ENCODE measurements around the gene FLNA.
"Not testable (repeated sequence)": the region's sequence is repeated elsewhere in the genome, so short reads cannot be mapped to it uniquely, and the experiment has no call there.

Gene FLNA

GRCh38 chrX:154397888-154398667, 23.6 kb upstream of the FLNA start, which contains the start of gene RPL10:
Gene RPL10, plus strand, starts transcription at chrX:154398377. Its CDS starts 143 bp downstream, at chrX:154398520.
- peak; percentile 98 for DNase-seq

- peak; percentile 70 for DNase-seq
These were observed 22.8 kb upstream of the FLNA start for GRCh38 chrX:154396973-154397887.

GRCh38 chrX:154396363-154396762, 21.9 kb upstream of the FLNA start:
- DNase-seq: not testable (repeated sequence)

- DNase-seq: not testable (repeated sequence)
These were observed 15.6 kb upstream of the FLNA start for GRCh38 chrX:154389812-154390747.

- DNase-seq: not testable (repeated sequence)
These were observed 14.2 kb upstream of the FLNA start for GRCh38 chrX:154388649-154389048.

GRCh38 chrX:154388094-154388493, 13.7 kb upstream of the FLNA start:
- not testable (repeated sequence) for DNase-seq

- DNase-seq: no peak
These were observed 10.0 kb upstream of the FLNA start for GRCh38 chrX:154384284-154384892.

GRCh38 chrX:154383359-154384283, 9.2 kb upstream of the FLNA start:
- no peak for DNase-seq

GRCh38 chrX:154382483-154383069, 8.1 kb upstream of the FLNA start:
- no peak for DNase-seq

GRCh38 chrX:154381271-154381670, 6.8 kb upstream of the FLNA start:
- peak; percentile 3 for DNase-seq

GRCh38 chrX:154380787-154381186, 6.4 kb upstream of the FLNA start:
- no peak for DNase-seq

- no peak for DNase-seq
These were observed 5.7 kb upstream of the FLNA start for GRCh38 chrX:154380153-154380552.

GRCh38 chrX:154379569-154379951, 5.1 kb upstream of the FLNA start:
- DNase-seq: no peak

GRCh38 chrX:154378799-154379568, 4.5 kb upstream of the FLNA start, which contains the start of gene EMD:
Gene EMD, plus strand, starts transcription at chrX:154379295. Its CDS starts 190 bp downstream, at chrX:154379485.
- peak; percentile 98 for DNase-seq

- DNase-seq: peak; percentile 74
These were observed 3.8 kb upstream of the FLNA start for GRCh38 chrX:154378059-154378798.

- DNase-seq: peak; percentile 61
These were observed 2.3 kb upstream of the FLNA start for GRCh38 chrX:154376774-154377173.

GRCh38 chrX:154375156-154375504, 696 bp upstream of the FLNA start:
- no peak for DNase-seq

Data from fibroblast of skin of scalp (primary cell).